Thyroid gland (tissue), 4 donors: ENCODE data around the gene FSTL1. TPM values are rescaled to one million over a fixed set of nuclear protein-coding genes. Genes with fewer than 3 reads are reported as not detected.

ENCODE experiments used
- DNase-seq, 2 donors: peaks; one replicate each; pipeline ENCODE4 v3.0.0-alpha.2; 2019
- H3K27ac ChIP-seq, 3 donors: fragments of 200-600 bp; sonication (generic); 1 replicate in 2 of 3; 2 replicates in 1 of 3; pipeline ENCODE4 v1.5.1; 2016 to 2019; ENCODE audit warnings: mild to moderate bottlenecking in 1 of 3, moderate library complexity in 1 of 3
- H3K27me3 ChIP-seq: fragments of 200-600 bp; sonication (generic); one replicate; pipeline ENCODE4 v1.5.1; 2019
- H3K36me3 ChIP-seq, 2 donors: fragments of 200-600 bp; sonication (generic); one replicate each; pipeline ENCODE4 v1.5.1; 2016 to 2019
- H3K4me1 ChIP-seq, 2 donors: fragments of 200-600 bp; sonication (generic); one replicate each; pipeline ENCODE4 v1.5.1; 2017 to 2019
- H3K4me3 ChIP-seq, 3 donors: fragments of 200-600 bp; sonication (generic); replicated peaks in 1 of 3; 1 replicate in 2 of 3; 2 replicates in 1 of 3; pipeline ENCODE4 v1.5.1; 2016; ENCODE audit warnings: mild to moderate bottlenecking in 1 of 3
- H3K9me3 ChIP-seq: fragments of 200-600 bp; sonication (generic); one replicate; pipeline ENCODE4 v1.5.1; 2017
- POLR2A ChIP-seq, 2 donors: fragments of 450-650 bp; IDR thresholded peaks; one replicate each; pipeline ENCODE4 v1.6.1; 2017; ENCODE audit warnings: antibody characterized with exemption in 2 of 2, mild to moderate bottlenecking in 2 of 2, moderate library complexity in 1 of 2
- WGBS, 2 donors: methylation state at CpG; one replicate each; pipeline ENCODE4 v1.1.5; 2017; 5-methylcytosine and 5-hydroxymethylcytosine counted together
- intact Hi-C: fragments of 100-400 bp; cut with DNase I; formaldehyde crosslinking; loops from one replicate; pipeline ENCODE4 v1.15.1; 2023
- total RNA-seq, 4 donors: library from RNA; depleted of rRNA; stranded (reverse); fragments of >200 nt; gene quantifications; one replicate each; pipeline ENCODE4 v1.2.3, GENCODE V29; 2016
- TF ChIP-seq, protein P1 (sequence below), 6 experiments: fragments of 200-600 bp in 3 of 6; fragments of 450-650 bp in 3 of 6; sonication (generic) in 3 of 6; IDR thresholded peaks; one replicate each; pipeline ENCODE4 v1.5.1; 2016 to 2019; ENCODE audit warnings: antibody characterized with exemption in 6 of 6, mild to moderate bottlenecking in 2 of 6, inconsistent platforms in 1 of 6, moderate library complexity in 1 of 6

The FSTL1 gene
- total RNA-seq, 4 donors from 2014 or later, result 135 to 268 (median 228) TPM

DNA sequence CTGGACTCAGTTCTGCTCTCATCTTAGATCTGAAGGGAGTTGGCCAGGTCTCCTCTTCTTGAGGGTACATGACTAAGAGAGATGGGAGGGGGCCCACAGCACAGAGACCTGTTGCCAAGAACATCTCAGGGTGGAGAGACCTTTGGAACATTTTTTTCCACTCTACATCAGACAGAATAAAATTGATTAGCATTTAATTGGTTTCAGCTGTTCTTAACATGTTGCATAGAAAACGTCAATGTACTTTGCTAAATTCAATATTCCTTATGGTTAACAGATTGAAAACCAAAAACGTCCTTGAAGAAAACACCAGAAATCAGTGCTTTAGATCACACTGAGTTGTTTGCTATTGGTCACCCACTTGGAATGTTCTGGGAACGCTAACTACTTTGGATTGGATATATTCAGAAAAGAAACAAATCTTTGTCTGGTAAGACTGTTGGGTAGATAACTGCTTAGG, 36.4 kb upstream of the FSTL1 start:
- 66 to 88% methylated on average over 3 of the region's 3 CpGs for WGBS, 2 donors
- no peaks in the 10 kb centered on the region for H3K27me3 ChIP-seq
- TF ChIP-seq, protein P1, sequence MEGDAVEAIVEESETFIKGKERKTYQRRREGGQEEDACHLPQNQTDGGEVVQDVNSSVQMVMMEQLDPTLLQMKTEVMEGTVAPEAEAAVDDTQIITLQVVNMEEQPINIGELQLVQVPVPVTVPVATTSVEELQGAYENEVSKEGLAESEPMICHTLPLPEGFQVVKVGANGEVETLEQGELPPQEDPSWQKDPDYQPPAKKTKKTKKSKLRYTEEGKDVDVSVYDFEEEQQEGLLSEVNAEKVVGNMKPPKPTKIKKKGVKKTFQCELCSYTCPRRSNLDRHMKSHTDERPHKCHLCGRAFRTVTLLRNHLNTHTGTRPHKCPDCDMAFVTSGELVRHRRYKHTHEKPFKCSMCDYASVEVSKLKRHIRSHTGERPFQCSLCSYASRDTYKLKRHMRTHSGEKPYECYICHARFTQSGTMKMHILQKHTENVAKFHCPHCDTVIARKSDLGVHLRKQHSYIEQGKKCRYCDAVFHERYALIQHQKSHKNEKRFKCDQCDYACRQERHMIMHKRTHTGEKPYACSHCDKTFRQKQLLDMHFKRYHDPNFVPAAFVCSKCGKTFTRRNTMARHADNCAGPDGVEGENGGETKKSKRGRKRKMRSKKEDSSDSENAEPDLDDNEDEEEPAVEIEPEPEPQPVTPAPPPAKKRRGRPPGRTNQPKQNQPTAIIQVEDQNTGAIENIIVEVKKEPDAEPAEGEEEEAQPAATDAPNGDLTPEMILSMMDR (IDR thresholded peaks at IDR 0.05), result no peak
- TF ChIP-seq POLR2A (IDR thresholded peaks at IDR 0.05), result no peak
- intact Hi-C loops, result no loop called here
- H3K36me3 ChIP-seq, result no peaks in the 10 kb centered on the region
- no peaks in the 10 kb centered on the region for H3K4me1 ChIP-seq
- H3K4me3 ChIP-seq, result no peak overlapping the region
- no peak for DNase-seq
- no peak overlapping the region for H3K27ac ChIP-seq
- no peaks in the 10 kb centered on the region for H3K9me3 ChIP-seq

DNA sequence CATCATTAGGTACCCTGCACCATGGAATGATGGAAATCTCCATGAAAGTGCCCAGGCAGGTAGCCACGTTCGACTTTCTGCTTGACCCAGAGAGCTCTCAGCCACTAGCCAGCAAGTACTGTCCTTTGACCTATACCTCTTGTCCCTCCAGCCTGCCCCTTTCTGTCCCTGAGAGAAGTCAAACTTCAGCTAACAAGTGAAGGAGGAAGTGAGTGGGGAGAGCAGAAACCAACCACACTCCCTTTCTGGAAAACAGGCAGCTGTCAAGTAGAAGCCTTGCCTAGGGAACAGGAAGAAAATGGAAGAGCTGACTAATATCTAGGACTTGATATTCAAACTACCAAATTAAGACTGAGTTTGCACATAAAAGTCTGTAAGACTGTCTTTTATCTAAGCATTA, 30.3 kb upstream of the FSTL1 start:
- Histone ChIP-seq H3K27ac (no peak overlapping the region), H3K36me3 (no peaks in the 10 kb centered on the region), H3K27me3 (no peaks in the 10 kb centered on the region), H3K4me1 (no peaks in the 10 kb centered on the region), H3K9me3 (no peaks in the 10 kb centered on the region), H3K4me3 (no peak overlapping the region)
- TF ChIP-seq, protein P1 (IDR thresholded peaks at IDR 0.05), result no peak
- no peak for TF ChIP-seq POLR2A (IDR thresholded peaks at IDR 0.05)
- WGBS, 2 donors, result 41 to 73% methylated on average over 2 of the region's 2 CpGs
- DNase-seq, result no peak
- intact Hi-C loops, result no loop called here

GRCh38 chr3:120477781-120478180, 27.0 kb upstream of the FSTL1 start:
- Histone ChIP-seq H3K9me3 (no peaks in the 10 kb centered on the region), H3K4me1 (no peaks in the 10 kb centered on the region), H3K4me3 (no peak overlapping the region), H3K27ac (no peak overlapping the region), H3K36me3 (no peaks in the 10 kb centered on the region), H3K27me3 (no peaks in the 10 kb centered on the region)
- TF ChIP-seq POLR2A (IDR thresholded peaks at IDR 0.05), result no peak
- TF ChIP-seq, protein P1 (IDR thresholded peaks at IDR 0.05), result no peak
- intact Hi-C loops, result no loop called here
- no peak for DNase-seq
- WGBS, 2 donors, result 73 to 76% methylated on average over 4 of the region's 4 CpGs

- no peaks in the 10 kb centered on the region for H3K36me3 ChIP-seq
- H3K4me1 ChIP-seq, result peaks cover 2 to 8% of the 10 kb centered on the region in 2 donors
- TF ChIP-seq POLR2A (IDR thresholded peaks at IDR 0.05), result no peak
- TF ChIP-seq, protein P1 (IDR thresholded peaks at IDR 0.05), result no peak
- WGBS, 2 donors, result 89 to 96% methylated on average over 6 of the region's 6 CpGs
- H3K27me3 ChIP-seq, result no peaks in the 10 kb centered on the region
- H3K27ac ChIP-seq, result no peak overlapping the region
- intact Hi-C loops, result no loop called here
- no peak for DNase-seq
- no peaks in the 10 kb centered on the region for H3K9me3 ChIP-seq
- H3K4me3 ChIP-seq, result no peak overlapping the region
Observed at GRCh38 chr3:120475722-120476377, 25.1 kb upstream of the FSTL1 start.

DNA sequence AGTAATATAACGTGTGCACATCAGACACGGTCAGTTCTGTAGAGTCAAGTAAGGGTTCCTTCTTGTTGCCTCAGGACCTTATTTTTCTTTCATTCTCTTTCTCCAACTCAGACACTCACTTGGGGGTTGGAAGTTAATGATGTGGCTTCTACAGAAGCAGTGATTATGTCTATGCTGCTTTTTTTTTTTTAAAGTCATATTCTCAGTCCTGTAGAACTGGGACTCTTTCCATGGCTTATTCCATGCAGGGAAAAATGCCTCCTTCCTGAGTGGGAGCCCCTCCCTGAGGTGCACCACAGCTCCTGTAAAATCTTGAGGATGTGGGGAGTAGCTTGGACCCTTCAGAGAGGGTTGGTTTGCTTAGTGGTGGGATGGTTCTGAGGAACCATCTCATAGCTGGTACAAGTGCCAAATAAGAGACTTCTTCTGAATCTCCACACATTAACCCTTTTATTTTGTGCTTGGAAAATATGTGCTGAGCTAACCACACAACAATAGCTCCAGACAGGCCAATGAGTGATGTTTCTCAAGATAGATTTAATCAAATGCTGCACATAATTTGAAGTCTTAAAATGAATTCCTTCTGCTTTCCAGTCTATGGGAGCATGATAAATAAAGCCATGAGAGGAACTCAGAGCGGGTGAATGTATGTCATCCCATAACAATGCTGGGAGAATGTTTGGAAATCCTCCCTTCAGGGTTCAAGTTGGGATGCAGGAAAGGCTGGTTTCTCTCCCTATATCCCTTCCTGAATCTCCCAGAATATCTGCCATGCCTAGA, 23.3 kb upstream of the FSTL1 start:
- TF ChIP-seq POLR2A (IDR thresholded peaks at IDR 0.05), result no peak
- TF ChIP-seq, protein P1 (IDR thresholded peaks at IDR 0.05), result no peak
- Histone ChIP-seq H3K27ac (no peak overlapping the region), H3K9me3 (no peaks in the 10 kb centered on the region), H3K27me3 (no peaks in the 10 kb centered on the region), H3K4me1 (peaks cover 11 to 25% of the 10 kb centered on the region in 2 donors), H3K36me3 (no peaks in the 10 kb centered on the region), H3K4me3 (no peak overlapping the region)
- 96 to 97% methylated on average over 3 of the region's 3 CpGs for WGBS, 2 donors
- intact Hi-C loops, result no loop called here
- DNase-seq, result no peak
